Panc1 (cell line): ENCODE data around the gene RAD51D.

Source experiments
- CTCF ChIP-seq: fragments of 450-650 bp; IDR thresholded peaks from 2 replicates; pipeline ENCODE4 v1.5.1; 2017; ENCODE audit warnings: mild to moderate bottlenecking
- REST ChIP-seq, 2 experiments: IDR thresholded peaks; 2 replicates each; pipeline ENCODE4 v1.6.1; 2011 to 2012; ENCODE audit warnings: low read depth in 2 of 2, control low read depth in 1 of 2, low read length in 1 of 2, mild to moderate bottlenecking in 1 of 2, moderate library complexity in 1 of 2; ENCODE audit not compliant: insufficient read depth in 1 of 2
- SIN3A ChIP-seq: IDR thresholded peaks from 2 replicates; pipeline ENCODE4 v1.6.1; 2012; ENCODE audit warnings: low read depth, mild to moderate bottlenecking, low read length, moderate library complexity, borderline replicate concordance; ENCODE audit not compliant: insufficient read depth

- TF ChIP-seq CTCF (no peak), REST (IDR thresholded peaks at IDR 0.05; ENCODE audit: insufficient read depth in 1 of 2, low read depth in 2 of 2, low read length in 1 of 2) (no peak), SIN3A (no peak)
Measured at GRCh38 chr17:35084987-35085386, 34.7 kb downstream of the RAD51D start.
